GM19372 (cell line): ENCODE measurements around the gene DUOXA2.
"Not testable (repeated sequence)": the region's sequence is repeated elsewhere in the genome, so short reads cannot be mapped to it uniquely, and the experiment has no call there.

Experiments used
- ATAC-seq: cut with Tn5 transposase; IDR thresholded peaks from one replicate; pipeline ENCODE4 v1.9.1; 2021; ENCODE audit warnings: mild to moderate bottlenecking, low read depth, moderate library complexity; ENCODE audit not compliant: unreplicated experiment

Gene DUOXA2

GRCh38 chr15:45134046-45134445 is 19.9 kb downstream of the DUOXA2 start:
- ATAC-seq: no peak

DNA sequence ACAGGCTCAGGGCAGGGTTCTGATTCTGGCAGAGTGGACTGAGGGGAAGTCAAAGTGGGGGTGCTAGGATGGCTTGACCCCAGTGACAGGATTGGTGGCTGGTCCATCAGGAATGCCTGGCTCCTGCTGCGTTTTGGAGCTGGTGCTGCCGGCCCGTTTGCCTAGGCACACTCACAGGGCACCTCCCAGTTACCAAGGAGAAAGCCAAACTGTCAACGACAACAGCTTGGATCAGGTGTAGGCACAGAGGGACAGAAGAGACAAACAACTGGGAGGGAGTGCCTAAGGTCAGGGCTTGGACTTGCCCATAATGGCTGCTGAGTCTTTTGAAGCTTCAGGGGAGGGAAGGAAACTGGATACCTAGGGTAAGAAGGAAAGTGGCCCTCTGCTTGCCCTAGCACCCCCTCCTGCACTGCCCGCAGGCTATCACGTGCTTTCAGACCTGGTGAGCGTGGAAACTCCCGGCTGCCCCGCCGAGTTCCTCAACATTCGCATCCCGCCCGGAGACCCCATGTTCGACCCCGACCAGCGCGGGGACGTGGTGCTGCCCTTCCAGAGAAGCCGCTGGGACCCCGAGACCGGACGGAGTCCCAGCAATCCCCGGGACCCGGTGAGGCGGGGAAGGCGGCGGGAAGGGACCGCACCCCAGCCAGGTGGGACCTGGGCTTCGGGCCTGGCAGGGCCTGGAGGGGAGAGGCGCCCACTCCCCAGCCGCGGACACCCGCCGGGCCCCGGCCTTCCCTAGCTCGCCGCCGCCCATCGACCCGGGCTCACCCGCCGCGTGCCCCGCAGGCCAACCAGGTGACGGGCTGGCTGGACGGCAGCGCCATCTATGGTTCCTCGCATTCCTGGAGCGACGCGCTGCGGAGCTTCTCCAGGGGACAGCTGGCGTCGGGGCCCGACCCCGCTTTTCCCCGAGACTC is 20.8 kb downstream of the DUOXA2 start:
- ATAC-seq: no peak

GRCh38 chr15:45135705-45136377 is 21.7 kb downstream of the DUOXA2 start:
- ATAC-seq: not testable (repeated sequence)

GRCh38 chr15:45136378-45136764 is 22.2 kb downstream of the DUOXA2 start:
- ATAC-seq: no peak

GRCh38 chr15:45137703-45138102 is 23.6 kb downstream of the DUOXA2 start:
- no peak for ATAC-seq

GRCh38 chr15:45138814-45139765 is 25.0 kb downstream of the DUOXA2 start:
- no peak for ATAC-seq

DNA sequence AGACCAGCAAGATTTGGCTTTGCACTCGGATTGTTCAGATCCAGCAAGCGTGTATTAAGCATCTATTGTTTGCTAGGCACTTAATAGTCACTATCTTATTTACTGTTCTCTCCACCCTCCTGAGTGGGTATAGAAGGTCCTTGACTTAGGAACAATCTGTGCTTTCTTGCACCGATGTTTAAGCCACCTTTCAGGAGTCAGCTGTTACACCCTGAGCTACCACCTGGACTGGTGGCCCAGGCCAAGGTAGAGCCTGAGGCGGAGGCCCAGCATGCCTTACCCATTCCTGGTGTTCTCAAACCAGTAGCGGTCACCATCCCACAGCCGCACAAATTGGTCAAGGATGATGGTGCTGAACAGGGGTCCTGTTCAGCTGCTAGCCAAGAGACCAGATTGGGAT is 25.6 kb downstream of the DUOXA2 start:
- ATAC-seq: no peak

GRCh38 chr15:45140557-45141250 is 26.6 kb downstream of the DUOXA2 start:
- ATAC-seq: no peak

DNA sequence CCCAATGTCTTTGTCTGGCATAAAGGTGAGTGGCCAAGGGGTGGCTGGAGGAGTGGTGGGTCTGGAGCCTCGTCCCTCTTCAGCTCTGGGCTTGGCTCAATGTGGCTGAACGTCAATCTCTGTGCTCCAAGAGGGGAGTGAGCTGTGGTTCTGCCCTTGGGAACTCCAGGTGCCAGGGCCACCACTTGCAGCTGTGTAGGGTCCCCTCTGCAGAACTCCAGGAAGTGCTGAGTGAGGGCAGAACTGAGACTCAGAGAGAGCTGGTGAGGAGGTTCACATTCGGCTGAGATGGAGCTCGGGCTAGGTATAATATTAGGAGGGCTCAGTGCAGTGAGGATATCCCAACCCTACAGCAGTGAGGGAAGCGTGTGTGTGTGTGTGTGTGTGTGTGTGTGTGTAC is 27.3 kb downstream of the DUOXA2 start:
- ATAC-seq: no peak

GRCh38 chr15:45143056-45143455 is 28.9 kb downstream of the DUOXA2 start:
- no peak for ATAC-seq

- no peak for ATAC-seq
Measured at GRCh38 chr15:45143946-45144345, 29.8 kb downstream of the DUOXA2 start.

- ATAC-seq: no peak
Measured at GRCh38 chr15:45144775-45145174, 30.6 kb downstream of the DUOXA2 start.

GRCh38 chr15:45146405-45146804 is 32.3 kb downstream of the DUOXA2 start:
- ATAC-seq: no peak

- no peak for ATAC-seq
Measured at GRCh38 chr15:45147606-45148005, 33.5 kb downstream of the DUOXA2 start.

DNA sequence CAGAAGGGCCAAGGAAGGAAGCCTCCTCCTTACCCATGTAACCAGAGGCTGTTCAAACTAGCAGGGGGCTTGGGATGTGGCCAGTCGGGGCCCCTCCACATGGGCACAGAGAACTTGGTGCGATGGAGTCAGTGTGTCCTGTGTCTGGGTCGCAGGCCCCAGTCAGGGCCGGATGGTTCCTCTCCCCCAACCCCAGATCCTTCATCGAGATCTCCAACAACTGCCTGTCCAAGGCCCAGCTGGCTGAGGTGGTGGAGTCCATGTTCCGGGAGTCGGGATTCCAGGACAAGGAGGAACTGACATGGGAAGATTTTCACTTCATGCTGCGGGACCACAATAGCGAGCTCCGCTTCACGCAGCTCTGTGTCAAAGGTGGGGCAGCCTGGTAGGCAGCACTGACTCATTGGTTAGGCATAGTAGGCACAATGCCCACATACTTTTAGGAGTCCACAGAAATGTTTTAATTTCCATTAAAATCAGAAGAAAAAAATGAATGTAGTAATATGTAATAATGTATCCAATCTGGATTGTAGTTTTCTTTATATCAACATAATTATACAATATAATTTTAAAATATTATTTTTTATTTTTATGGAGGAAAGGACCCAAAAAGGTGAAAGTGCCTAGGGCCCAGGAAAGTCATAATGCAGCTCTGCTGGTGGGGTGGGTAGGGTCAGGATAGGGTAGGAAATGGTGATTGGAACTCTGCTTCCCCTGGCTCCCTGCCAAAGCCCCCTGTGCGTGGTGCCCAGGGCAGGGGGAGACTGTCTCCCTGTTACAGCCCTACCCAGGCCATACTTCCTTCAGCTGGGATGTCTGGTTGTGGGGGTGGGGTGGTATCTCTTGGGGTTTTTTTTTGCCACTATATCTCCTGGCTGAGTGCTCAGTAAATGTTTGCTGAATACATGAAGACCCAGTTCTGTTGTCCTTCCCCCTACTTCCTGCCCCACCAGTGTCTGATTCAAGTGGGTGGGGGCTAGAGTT is 34.2 kb downstream of the DUOXA2 start:
- ATAC-seq: no peak

- ATAC-seq: no peak
Measured at GRCh38 chr15:45149060-45149459, 34.9 kb downstream of the DUOXA2 start.

DNA sequence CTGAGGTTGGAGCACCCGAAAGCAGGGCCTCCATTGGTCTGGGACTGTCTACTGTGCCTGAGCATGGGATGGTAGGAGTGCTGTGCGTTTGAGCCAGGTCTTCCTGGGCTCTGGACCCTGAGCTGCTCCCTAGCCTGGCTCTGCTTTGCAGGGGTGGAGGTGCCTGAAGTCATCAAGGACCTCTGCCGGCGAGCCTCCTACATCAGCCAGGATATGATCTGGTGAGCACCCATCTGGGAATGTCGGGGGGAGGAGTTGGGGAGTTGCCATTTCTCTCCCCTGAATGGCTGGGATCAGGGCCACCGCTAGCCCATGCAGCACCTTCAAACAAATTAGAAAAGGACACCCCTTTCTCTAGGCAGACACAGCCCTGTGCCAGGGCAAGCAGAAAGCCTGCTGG is 36.4 kb downstream of the DUOXA2 start:
- ATAC-seq: no peak

DNA sequence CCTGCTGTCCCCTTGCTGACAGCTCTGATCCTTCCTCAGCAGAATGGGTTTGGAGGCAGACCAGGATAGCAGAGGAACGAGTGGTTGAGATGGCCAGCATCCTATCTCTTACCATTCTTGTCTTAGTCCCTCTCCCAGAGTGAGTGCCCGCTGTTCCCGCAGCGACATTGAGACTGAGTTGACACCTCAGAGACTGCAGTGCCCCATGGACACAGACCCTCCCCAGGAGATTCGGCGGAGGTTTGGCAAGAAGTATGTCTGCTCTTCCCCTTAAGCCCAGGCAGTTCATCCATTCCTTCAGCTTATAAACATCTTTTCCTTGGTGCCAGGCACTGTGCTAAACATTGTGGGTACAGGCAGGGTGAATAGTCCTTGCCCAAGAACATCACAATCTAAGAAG is 36.9 kb downstream of the DUOXA2 start:
- ATAC-seq: no peak
